NCI-H1694 treated with DMSO at 0.1 percent for 48 hours (cell line): ENCODE results near the gene GPALPP1.
A peak's percentile ranks its signal among the peaks of the same experiment; 100 is the strongest.
"Not testable (repeated sequence)": the region's sequence is repeated elsewhere in the genome, so short reads cannot be mapped to it uniquely, and the experiment has no call there.

Source experiments
- DNase-seq: peaks from one replicate; lab custom pipeline; 2025; lab: John Stamatoyannopoulos, UW

The GPALPP1 gene

DNA sequence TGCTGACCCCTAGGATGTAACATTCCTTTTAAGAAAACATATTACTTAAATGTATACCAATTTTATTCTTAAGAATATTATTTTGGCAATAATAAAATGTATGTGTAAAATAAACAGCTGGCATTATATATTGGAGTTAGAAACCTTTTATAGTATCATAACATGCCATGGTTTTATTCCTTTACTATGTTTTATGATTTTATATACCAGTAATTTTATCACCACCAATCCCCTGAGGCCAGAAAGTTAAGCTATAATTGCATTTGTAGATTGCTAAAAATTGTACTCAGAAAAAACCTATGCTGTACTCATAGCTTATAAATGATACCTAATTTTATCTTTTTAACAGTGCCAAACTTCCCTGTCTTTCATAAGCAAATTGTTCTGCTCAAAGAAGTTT lies 17.9 kb downstream of the GPALPP1 start:
- DNase-seq, result no peak

DNA sequence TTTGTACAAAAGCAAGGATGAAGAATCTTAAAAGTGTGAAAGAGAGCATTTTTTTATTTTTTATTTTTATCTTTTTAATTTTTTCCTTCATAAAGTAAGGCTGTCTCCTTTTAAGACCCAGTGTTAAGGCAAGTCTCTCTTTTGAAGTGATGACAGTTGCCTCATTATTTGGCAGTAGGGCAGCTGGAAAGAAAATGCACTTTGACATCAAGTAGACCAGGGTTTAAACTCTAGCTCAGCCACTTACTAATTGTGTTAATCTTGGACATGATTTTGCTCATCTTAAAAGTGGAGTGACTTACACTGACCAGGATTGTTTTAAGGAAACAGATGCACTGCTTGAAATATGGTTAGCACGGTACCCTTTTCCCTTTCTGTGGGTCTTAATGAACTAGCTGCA lies 18.5 kb downstream of the GPALPP1 start:
- no peak for DNase-seq

DNA sequence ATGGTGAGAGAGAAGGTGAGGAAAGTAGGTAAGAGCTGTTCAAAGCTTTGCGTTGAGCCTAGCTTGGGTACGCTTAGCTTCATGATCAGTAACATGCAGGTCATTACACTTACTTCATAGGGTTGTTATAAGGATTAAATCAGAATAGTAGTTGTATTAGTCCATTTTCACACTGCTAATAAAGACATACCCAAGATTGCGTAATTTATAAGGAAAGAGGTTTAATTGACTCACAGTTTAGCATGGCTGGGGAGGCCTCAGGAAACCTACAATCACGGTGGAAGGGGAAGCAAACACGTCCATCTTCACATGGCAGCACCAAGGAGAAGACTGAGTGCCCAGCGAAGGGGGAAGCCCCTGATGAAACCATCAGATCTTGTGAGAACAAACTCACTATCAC lies 21.9 kb downstream of the GPALPP1 start:
- no peak for DNase-seq

DNA sequence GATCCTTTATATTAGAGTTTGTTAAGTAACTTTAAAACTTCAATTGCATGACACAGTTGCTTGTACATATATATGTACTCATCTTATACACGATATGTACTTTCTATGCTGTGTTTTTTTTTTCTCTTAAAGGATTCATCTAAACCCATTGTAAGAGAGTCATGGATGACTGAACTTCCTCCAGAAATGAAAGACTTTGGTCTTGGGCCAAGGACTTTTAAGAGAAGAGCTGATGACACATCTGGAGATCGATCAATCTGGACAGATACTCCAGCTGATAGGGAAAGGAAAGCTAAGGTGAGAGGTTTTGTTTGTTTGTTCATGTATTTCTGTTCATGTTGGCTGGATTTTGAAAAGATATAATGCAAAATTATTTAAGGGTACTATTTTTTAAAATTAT lies 26.0 kb downstream of the GPALPP1 start:
- DNase-seq, result no peak

DNA sequence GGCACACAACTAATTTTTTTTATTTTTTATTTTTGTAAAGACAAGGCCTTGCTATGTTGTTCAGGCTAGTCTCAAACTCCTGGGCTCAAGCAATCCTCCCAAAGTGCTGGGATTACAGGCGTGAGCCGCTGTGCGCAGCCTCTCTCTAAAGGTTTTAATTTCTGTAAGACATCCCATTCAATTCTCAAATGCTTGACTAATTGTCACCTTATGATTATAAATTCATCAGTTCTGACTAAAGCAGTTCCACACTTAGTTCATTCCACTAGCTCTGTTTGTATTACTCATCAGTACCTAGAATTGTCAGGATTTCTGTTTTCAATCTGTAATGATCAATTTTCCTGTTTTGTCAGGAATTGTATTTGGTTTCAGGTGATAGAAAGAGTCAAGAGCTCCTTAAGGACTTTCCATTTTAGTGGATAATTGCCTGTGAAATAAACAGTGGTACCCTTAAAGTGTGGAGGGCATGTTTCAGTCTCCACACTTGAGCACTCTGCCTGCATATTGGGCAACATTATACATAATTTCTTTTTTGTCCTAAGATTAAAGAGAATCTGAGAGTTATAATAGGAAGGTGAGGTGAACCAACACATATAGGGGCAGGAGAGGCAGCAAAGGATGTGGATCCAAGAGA lies 27.6 kb downstream of the GPALPP1 start:
- no peak for DNase-seq

DNA sequence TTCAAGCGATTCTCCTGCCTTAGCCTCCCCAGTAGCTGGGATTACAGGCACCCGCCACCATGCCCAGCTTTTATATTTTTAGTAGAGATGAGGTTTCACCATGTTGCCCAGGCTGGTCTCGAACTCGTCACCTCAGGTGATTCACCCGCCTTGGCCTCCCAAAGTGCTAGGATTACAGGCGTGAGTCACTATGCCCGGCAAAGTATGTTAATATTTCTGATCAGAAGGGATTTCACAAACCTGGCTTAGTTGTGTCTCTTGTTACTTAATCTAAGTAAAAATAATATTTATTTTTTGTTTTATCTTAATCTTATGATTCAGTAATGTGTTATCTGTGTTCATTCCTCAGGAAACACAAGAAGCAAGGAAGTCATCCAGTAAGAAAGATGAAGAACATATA lies 30.6 kb downstream of the GPALPP1 start:
- DNase-seq, result not testable (repeated sequence)

DNA sequence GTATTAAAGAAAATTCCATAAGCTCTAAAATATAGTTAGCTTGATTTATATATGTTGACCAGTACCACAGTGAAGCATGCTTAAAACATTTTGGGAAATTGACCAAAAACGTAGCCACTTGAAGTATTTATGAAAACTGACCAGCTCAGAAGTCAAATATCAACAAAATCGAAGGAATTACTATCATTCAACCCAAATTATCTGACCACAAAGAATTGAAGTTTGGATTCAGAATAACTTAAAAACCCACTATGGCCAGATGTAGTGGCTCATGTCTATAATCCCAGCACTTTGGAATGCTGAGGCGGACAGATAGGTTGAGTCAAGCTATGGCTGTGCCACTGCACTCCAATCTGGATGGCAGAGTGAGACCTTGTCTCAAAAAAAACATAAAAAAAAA lies 31.9 kb downstream of the GPALPP1 start:
- no peak for DNase-seq

DNA sequence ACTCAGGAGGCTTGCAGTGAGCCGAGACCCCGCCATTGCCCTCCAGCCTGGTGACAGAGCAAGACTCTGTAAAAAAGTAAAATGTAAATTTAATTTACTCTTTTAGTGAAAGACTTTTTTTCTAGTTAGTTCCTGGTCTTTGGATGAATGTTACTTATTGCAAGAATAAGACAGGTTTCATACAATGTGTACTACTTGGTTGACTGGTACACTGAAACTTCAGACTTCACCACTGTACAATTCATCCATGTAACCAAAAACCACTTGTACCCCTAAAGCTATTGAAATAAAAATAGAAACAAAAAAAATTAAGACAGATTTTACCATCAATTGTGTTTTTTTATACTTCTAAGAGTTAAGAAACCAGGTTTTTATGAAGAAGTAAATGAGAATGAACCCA lies 35.5 kb downstream of the GPALPP1 start:
- no peak for DNase-seq

DNA sequence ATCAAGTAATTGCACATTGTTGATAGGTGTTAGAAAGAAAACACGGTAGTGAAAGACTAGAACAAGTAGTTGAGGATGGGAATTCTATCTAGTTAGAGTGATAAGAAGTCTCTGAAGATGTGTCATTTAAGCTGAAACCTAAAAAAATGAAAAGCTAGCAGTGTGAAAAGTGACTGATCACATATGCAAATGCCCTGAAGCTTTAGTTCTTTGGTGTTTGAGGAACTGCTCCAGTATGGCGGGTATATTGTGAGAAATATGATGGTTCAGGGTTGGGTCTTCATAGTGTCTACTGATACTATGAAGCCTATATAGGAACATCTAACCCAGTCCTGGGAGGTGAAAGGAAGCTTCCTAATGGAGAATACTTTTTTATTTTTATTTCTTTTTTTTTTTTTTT lies 45.0 kb downstream of the GPALPP1 start:
- DNase-seq, result no peak

DNA sequence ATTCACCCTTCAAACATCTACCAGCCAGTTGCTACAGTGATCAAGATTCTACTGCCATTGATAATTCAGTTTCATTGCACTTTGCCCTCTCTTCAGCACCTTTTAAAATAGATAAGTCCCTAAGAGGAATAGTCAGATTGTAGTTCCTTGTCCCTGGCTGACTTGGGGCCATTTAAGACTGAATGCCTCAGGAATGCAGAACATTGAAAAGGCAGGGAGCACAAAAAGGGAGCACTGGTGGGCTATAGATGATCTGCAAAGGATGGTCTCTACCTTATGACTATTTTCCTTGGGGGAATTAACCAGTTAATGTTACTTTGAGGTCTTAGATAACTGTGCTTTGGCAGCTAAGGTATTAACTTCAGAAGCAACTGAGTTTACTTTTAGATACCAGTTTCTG lies 46.9 kb downstream of the GPALPP1 start:
- DNase-seq, result no peak

DNA sequence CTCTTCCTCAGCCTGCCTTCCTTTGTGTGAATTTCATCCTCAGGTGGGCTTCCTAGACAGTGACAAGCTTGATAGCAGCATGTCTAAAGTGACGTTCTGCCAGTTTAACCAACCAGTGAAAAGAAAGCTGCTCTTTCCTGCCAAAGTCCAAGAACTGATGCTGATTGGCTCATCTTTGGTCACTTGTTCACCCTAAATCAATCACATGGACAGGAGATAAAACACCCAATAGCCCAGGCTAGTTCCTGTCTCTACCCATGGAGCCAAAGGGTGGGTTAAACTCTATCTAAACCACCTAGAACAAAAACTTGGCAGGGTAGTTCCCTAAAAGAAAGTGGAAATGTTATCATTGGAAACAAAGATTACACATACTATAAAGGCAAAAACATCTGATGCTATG lies 50.8 kb downstream of the GPALPP1 start:
- no peak for DNase-seq

DNA sequence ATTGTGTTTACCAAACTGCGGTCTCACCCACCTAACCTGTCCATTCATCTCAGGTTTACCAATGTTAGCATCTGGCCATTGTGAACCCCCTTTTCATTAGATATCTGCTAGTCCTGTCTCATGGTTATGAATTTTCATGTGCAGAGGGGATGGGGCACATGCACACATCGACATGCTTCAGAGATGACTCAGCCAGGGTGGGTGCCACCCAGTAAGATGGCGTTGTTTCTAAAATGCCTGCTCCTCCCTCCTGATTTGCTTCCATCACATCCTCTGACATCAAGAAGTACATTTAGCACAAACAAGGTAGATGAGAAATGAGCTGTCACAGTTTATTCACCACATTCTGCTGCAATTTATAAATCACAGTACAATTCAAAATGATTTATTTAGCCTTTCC lies 51.3 kb downstream of the GPALPP1 start:
- DNase-seq, result no peak

DNA sequence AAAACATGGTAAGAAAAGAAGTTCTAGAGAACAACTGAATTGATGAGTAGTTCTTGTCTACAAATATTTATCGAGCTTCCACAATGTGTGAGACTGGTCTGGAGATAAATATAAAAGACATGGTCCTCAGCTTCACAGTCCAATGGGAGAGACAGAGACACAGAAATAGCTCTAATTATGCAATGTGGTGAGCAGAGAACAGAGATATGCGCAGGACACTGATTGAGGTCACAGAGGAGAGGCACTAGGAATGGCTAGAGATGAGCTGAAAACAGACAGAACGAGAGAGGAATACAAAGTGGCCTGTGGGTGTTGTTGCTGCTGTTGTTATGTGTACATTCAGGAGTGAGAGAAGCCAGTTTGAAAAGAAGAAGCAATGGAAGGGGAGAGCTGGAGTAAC lies 53.2 kb downstream of the GPALPP1 start:
- no peak for DNase-seq

DNA sequence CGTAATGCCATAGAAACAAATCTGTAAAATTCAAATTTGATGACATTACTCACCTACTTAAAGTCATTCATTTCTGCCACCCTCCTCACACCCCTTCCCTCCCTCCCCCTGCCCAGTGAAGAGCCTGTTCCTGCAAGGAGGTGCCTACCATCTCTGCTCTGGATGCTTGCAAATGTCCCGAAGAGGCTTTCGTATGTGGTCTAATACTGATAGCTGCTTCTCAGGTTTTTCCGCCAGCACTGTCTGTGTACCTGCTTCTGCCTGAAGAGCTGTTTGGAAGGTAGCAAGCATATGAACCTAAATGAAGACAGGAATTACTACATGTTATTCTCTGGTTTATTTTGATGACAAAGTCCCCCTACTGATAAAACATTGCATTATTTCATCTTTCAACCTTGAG lies 57.1 kb downstream of the GPALPP1 start:
- no peak for DNase-seq

DNA sequence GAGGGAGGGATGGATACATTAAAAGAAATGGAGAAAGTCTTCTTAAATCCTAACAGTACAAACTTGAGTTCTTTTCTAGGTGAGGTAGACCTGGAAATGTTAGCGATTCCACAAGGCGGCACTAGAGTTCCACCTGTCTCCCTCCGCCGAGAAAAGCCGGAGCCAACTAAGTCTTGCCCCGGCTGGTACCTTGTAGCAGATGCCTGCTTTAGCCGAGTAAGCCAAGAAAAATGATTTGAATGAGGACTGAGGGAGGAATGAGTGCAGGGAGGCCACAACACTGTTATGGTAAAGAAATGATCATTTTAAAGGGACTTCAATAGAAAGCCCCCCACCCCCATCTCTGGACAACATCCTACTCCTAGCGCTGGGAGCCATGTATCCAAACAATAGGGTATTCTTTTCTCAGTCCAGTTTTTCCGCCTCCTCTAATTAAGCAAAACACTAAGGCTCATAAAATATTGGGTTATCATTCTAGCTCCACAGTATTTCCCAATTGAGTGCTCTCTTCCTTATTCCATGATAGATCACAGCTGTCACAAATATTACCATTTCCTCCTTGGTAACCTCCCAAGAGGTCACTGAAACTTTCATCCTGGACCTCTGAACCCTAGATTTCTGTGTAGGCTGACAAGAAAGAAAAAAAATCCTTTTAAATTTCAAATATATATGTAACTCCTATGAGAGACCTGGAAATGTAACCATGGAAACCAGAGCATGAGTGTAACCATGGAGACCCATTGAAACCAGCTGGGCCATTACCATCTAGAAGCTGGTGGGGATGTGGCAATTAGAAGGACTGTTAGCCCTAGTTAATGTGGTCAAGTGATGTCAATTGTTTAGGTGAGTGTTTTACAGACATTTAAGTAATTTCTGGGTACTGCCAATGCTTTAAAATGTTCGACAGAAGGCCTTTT lies 58.3 kb downstream of the GPALPP1 start:
- DNase-seq, result peak; percentile 80

DNA sequence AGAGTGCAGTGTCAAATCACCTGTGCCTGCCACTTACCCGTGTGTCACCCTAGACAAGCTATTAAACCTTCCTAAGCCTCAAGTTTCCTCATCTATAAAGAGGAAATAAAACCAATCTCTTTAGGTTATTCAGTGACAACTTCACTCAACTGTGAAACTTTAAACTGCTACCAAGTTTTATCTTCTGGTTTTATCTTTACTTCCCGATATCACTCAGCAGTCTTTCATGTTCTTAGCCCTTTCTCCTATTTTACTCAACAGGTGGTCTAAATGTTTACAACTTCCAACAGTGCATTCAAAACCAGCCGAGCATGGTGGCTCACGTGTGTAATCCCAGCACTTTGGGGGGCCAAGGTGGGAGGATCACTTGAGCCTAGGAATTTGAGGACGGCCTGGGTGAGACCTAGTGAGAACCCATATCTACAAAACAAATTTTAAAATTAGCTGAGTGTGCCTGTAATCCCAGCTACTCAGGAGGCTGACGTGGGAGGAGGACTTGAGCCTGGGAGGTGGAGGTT lies 59.6 kb downstream of the GPALPP1 start:
- no peak for DNase-seq

DNA sequence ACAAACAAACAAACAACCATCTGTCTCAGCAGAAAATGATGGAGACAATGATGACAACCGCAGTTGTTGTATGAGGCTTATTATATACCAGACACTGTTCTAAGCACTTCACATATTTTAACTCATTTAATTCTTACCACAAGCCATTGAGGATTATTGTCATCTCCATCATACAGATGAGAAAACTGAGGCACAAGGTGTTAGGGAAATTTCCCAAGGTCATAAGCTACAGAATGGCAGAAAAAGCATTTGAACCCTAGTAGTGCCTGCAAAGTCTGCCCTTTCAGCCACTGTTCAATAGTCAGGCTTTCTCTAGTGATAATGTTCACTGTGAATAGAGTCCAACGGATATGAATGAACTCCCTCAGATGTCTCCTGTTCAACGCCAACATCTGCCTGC lies 60.1 kb downstream of the GPALPP1 start:
- no peak for DNase-seq

DNA sequence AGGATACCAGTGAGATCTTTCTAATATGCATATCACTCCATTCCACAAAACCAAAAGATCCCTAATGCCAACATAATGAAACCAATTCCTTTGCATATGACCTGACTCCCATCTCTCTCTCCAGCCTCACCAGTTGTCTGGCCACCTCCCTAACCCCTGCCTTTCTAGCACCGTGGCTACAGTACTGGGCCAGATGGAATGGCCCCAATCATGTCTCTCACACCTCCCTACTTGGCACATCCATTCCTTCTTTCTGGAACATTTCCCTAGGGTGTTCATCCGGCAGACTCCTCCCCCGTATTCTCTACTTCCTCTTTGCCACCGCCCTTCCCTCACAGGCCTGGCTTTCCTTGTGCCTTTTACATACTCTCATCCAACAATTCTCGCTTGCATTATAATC lies 62.0 kb downstream of the GPALPP1 start:
- DNase-seq, result no peak

DNA sequence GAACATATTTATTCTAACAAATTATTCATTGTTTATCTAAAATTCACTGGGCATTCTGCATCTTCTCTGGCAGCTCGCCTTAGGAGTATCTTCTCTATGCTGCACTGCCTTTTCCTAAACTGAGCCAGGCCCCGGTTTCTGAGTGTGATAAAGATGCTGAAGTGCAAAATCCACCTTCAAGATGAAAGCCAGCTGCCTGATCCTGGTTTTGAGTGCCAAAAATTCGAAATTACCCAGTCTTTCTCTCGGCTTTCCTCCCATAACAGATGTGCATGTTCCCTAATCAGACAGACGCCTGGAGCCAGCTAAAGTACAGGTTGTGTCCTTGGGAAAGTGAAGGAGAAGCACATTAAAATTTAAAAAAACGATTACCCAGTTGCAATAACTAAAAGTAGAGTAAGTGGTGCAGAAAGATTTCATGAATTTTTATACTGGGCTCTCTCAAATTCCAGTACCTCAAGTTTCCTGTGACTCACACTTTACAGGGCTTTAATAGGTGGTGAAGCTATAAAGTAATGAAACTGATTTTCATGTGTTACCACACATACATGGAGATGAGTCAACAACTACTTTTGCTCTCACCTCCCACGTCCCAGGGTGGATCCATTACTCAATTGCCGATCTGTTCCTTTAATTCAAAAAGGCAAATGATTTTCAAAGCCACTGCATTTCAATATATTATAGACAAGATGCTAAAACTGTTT lies 66.0 kb downstream of the GPALPP1 start:
- peak; percentile 57 for DNase-seq

DNA sequence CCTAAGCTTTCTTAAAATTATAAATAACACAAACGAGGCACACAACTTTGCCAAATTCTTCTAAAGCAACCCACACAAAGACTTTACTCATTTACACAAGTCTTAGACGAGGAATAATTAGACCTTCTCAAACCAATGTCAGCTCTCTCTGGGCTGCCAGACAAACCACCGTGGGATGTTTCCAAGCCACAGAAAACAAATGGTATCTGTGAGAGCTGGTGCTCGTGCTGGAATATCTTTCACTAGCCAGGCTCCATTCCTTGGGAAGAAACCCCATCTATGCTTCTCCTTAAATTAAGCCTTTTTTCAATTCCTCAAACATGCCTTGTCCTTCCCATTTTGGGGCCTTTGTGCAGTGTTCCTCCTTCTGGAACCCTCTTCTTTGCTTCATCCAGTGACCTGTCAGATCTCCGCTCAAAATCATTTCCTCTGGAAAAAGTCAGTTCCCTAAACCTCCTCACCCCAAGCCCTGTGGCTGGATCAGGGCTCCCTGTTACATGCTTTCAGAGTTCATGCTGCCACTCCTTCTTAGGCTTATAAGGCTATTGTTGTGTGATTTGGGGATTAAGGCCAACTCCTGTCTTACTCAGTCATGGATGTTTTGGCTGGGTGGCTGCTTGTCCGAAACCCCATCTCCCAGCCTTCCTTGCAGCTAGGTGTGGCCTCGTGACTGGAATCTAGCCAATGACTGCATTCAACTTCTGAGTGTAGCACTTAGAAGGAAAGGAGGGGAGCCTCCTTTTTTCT lies 66.7 kb downstream of the GPALPP1 start:
- DNase-seq, result no peak

DNA sequence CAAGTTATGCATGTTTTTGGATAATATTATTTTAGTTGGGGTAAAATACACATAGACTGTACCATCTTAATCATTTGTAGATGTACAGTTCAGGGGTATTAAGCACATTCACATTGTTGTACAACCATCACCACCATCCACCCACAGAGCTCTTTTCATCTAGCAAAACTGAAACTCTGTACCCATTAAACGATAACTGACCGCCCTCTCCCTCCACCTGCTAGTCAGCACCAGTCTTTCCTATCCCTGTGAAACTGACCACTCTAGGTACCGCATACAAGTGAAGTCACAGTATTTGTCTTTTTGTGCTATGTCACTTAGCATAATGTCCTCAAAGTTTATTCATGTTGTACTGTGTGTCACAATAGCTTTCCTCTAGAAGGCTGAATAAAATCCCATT lies 70.7 kb downstream of the GPALPP1 start:
- DNase-seq, result no peak

DNA sequence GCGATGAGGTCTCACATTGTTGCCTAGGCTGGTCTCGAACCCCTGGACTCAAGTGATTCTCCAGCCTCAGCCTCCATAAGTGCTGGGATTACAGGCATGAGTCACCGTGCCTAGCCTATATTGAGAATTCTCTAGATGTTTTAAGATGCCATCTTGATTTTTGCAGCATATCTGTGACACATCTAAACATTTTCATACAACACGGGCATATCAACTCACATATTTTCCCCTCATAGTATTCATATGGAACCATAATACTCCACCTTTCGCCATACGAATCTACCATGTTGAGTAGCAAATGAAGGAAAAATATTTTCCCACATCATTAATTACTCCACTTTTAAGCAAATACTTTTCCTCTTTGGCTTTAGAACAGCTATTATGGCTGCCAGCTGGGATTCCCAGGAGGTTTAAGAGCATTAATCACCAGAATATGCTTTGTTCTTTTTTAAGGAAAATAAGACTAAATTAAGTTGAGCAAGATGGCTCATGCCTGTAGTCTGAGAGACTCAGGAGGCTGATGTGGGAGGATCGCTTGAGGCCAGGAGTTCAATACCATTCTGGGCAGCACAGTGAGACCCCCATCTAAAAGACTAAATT lies 74.0 kb downstream of the GPALPP1 start:
- DNase-seq, result no peak
